ENCODE measurements around the gene TSPAN15. TPM values are rescaled to one million over a fixed set of nuclear protein-coding genes. Genes with fewer than 3 reads are reported as not detected.

Gene TSPAN15
- total RNA-seq, 2 donors from 2014 or later, result 4.7 to 9.9 TPM

DNA sequence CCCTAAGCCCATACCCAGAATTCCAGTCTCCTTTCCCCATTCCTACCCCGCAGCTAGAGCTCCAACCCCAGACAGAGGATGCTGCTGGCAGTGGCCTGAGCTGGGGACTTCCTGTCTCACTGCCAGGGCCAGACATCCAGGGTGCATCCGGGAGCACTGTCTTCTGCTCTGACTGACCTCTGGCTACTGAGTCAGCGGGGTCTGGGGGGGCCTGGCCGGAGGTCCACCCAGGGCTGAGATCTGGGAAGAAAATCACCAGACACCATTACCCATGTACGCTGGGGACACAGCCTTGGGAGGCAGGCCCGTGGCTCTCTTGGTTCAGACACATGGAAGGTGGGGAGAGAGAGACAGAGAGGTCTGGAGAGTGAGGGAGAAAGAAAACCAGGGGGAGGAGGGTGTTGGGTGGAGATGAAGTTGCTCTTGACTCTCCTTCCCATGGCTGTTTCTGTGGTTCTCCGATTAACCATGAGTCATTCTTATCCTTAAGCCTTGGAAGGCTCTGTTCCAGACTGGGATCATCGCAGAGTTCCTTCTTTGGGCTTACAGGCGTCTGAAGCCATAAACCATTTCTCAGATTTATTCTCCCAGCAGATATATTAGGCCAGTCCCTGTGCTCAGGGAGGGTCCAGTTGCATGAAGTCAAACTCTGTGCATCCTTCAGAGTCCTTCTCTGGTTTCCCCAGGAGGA is 23.6 kb downstream of the TSPAN15 start:
- Histone ChIP-seq H3K27ac (peak overlapping the region in 1 of 2 donors; percentile 33), H3K4me3 (no peak overlapping the region), H3K4me1 (ENCODE audit: control insufficient read depth in 1 of 2, low read depth in 2 of 2) (peaks cover 21 to 30% of the 10 kb centered on the region in 2 donors), H3K9me3 (no peaks in the 10 kb centered on the region), H3K27me3 (replicated peaks; ENCODE audit: insufficient read depth) (no peaks in the 10 kb centered on the region), H3K36me3 (no peaks in the 10 kb centered on the region)
- DNase-seq (ENCODE audit: low spot score) (no peak), ATAC-seq (ENCODE audit: insufficient number of reproducible peaks, low FRiP score, low read depth) (peak; percentile 56)
- TF ChIP-seq, protein P1, sequence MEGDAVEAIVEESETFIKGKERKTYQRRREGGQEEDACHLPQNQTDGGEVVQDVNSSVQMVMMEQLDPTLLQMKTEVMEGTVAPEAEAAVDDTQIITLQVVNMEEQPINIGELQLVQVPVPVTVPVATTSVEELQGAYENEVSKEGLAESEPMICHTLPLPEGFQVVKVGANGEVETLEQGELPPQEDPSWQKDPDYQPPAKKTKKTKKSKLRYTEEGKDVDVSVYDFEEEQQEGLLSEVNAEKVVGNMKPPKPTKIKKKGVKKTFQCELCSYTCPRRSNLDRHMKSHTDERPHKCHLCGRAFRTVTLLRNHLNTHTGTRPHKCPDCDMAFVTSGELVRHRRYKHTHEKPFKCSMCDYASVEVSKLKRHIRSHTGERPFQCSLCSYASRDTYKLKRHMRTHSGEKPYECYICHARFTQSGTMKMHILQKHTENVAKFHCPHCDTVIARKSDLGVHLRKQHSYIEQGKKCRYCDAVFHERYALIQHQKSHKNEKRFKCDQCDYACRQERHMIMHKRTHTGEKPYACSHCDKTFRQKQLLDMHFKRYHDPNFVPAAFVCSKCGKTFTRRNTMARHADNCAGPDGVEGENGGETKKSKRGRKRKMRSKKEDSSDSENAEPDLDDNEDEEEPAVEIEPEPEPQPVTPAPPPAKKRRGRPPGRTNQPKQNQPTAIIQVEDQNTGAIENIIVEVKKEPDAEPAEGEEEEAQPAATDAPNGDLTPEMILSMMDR (IDR thresholded peaks at IDR 0.05), result no peak

DNA sequence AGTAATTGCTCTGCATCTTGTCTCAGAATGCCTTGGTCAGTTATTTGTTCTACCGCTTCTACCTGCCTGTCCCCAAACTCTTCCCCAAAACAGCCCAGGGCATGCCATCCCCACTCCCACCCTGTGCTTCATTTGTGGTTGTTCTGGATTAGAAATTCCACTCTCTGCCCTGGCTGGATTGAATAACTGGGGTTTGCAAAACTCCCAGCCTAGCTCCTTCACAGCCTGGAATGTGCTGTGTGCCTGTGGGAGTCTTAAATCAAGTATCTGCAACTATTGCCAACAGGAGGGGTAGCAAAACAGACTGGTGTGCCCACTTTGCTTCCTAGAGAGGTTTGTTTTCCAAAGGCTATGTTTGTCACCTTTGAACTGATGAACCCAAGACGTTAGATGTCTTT is 24.2 kb downstream of the TSPAN15 start:
- DNase-seq (ENCODE audit: low spot score), result no peak
- H3K4me3 ChIP-seq, result no peak overlapping the region
- TF ChIP-seq, protein P1 (IDR thresholded peaks at IDR 0.05), result no peak
- peaks cover 26 to 36% of the 10 kb centered on the region in 2 donors for H3K4me1 ChIP-seq (ENCODE audit: control insufficient read depth in 1 of 2, low read depth in 2 of 2)
- no peaks in the 10 kb centered on the region for H3K36me3 ChIP-seq
- ATAC-seq (ENCODE audit: insufficient number of reproducible peaks, low FRiP score, low read depth), result no peak
- H3K27ac ChIP-seq, result no peak overlapping the region
- no peaks in the 10 kb centered on the region for H3K27me3 ChIP-seq (replicated peaks; ENCODE audit: insufficient read depth)
- no peaks in the 10 kb centered on the region for H3K9me3 ChIP-seq

DNA sequence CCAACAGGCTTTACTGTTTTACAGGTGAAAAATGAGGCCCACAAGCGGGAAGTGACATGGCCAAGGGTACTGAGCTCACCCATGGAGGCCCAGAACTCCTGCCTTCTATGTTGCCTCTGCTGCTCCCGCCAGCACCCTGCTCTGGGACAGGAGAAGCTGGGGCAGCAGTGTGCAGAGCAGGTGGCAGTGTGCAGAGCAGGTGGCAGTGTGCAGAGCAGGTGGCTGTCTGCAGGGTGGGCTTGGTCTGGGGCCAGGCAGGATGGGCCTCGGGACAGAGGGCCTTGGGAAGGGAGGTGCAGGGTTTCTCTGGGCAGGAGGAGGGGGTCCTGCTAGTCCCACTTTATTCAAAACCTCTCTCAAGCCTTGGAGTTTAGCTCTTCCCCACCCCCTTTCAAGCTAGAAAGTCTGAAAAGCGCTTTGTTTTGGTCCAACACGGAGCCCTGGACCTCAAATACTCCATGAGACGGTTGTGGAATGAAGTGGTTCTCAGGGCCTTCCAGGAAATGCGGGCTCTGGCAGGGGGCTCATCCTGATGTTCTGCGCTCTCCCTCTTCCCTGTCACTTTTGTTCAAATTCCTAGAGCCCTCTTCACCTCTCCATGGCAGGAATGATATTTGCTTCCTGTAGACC is 26.8 kb downstream of the TSPAN15 start:
- Histone ChIP-seq H3K4me3 (no peak overlapping the region), H3K27me3 (replicated peaks; ENCODE audit: insufficient read depth) (no peaks in the 10 kb centered on the region), H3K4me1 (ENCODE audit: control insufficient read depth in 1 of 2, low read depth in 2 of 2) (peaks cover 27 to 41% of the 10 kb centered on the region in 2 donors), H3K9me3 (no peaks in the 10 kb centered on the region), H3K36me3 (no peaks in the 10 kb centered on the region), H3K27ac (no peak overlapping the region)
- DNase-seq (ENCODE audit: low spot score) (no peak), ATAC-seq (ENCODE audit: insufficient number of reproducible peaks, low FRiP score, low read depth) (no peak)
- TF ChIP-seq, protein P1 (IDR thresholded peaks at IDR 0.05), result no peak

DNA sequence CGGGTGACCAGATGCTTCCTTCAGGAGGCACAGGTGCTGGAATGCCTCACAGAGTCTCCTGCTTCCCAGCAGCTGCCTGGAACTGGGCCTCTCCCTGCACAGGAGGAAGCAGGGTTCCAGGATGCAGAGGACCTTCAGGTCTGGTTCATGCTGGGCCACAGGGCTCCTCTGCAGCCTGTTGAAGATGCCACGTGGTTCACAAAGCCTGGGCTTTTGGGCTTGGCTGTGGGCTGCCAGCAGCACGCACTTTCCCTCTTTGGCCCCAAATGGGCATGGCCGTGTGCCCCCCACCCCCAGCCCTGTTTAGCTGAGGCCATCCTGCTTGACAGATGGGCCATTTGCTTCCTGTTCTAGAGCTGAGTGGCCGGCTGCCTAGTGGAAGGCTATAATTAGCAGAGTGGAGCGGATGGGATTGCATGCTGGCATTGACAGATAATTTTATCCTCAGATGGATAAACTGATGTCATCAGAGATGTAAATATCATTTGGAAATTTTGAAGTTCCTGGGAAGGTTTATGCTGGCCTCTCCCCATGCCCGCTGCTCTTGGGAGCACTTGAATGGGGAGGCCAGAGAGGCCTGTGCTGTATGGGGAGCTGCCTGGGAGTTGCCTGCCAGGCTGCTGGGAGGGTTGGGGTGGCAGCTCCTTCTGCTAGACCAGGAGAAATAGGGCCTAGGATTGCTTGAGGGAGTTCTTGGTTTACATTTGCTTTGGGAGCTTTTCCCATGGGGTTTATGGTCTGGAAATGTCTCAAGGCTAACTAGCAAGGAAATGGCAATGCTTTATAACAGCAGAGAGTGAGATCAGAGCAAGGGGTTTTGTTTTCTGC is 28.2 kb downstream of the TSPAN15 start:
- H3K27ac ChIP-seq, result peak overlapping the region; percentile 76 to 80
- TF ChIP-seq, protein P1 (IDR thresholded peaks at IDR 0.05), result no peak
- no peak overlapping the region for H3K4me3 ChIP-seq
- no peak for DNase-seq (ENCODE audit: low spot score)
- ATAC-seq (ENCODE audit: insufficient number of reproducible peaks, low FRiP score, low read depth), result no peak
- H3K4me1 ChIP-seq (ENCODE audit: control insufficient read depth in 1 of 2, low read depth in 2 of 2), result peaks cover 27 to 41% of the 10 kb centered on the region in 2 donors
- H3K9me3 ChIP-seq, result no peaks in the 10 kb centered on the region
- H3K27me3 ChIP-seq (replicated peaks; ENCODE audit: insufficient read depth), result no peaks in the 10 kb centered on the region
- H3K36me3 ChIP-seq, result no peaks in the 10 kb centered on the region

DNA sequence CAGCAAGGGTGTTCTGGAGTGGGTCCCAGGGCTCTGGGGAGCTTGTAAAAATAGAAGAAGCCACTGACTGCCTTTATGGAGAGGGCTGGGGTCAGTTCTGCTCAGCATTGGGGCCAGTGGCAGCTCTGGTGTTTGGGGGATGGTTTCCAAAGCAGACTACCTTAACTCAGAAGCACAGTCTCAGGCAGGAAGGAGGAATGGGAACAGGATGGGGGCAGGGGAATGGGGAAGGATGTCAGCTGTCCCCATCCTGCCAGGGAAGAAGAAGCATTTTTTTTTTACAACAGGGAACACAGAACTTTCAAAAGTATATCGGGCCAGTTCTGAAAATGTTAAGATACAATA is 28.8 kb downstream of the TSPAN15 start:
- peak overlapping the region; percentile 76 to 80 for H3K27ac ChIP-seq
- no peak overlapping the region for H3K4me3 ChIP-seq
- TF ChIP-seq, protein P1 (IDR thresholded peaks at IDR 0.05), result no peak
- no peaks in the 10 kb centered on the region for H3K9me3 ChIP-seq
- H3K27me3 ChIP-seq (replicated peaks; ENCODE audit: insufficient read depth), result no peaks in the 10 kb centered on the region
- no peaks in the 10 kb centered on the region for H3K36me3 ChIP-seq
- ATAC-seq (ENCODE audit: insufficient number of reproducible peaks, low FRiP score, low read depth) (no peak), DNase-seq (ENCODE audit: low spot score) (no peak)
- H3K4me1 ChIP-seq (ENCODE audit: control insufficient read depth in 1 of 2, low read depth in 2 of 2), result peaks cover 23 to 35% of the 10 kb centered on the region in 2 donors
